ENCODE results near the gene RNU1-2.
A peak's percentile ranks its signal among the peaks of the same experiment; 100 is the strongest.
"Not testable (repeated sequence)": the region's sequence is repeated elsewhere in the genome, so short reads cannot be mapped to it uniquely, and the experiment has no call there.

Gene RNU1-2

DNA sequence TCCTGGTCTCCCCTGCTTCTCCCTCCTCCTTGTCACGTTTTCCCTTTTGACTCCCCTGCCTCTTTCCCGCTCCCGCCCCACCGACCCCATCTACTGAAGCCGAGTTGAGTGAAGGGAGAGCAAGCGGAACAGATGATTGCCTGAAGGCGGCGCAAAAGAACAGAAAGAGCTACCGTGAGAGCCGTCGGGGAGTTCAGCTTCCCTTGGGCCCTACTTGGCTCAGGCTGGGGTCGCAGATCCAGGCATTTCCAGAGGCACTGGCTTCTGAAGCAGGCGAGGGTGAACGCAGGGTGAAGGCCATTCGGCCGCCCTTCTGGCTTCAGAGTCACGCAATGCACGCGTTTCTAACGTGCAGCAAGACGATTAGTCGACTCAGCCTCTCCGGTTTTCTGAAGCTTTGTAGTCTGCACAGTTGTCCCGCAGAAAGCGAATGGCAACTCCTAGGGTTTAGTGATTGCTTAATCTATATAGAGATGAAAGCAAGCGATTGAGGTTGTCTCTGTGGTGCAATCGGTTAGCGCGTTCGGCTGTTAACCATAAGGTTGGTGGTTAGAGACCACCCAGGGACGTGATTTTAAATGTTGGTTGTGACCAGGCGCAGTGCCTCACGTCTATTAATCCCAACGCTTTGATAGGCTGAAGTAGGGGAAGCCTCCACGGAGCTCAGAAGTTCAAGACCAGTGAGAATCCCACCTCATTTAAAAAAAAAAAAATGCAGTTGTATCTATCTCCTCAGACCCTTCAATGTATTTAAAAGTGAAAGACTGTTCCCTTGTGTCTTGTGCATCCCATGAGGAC is 20.6 kb upstream of the RNU1-2 start:
- not testable (repeated sequence) for H3K9me3 Mint-ChIP-seq; H3K4me3 Mint-ChIP-seq; H3K27ac Mint-ChIP-seq; H3K36me3 Mint-ChIP-seq (ENCODE audit: low read depth); DNase-seq; H3K4me1 Mint-ChIP-seq
- peaks cover 71% of the 10 kb centered on the region for H3K27me3 Mint-ChIP-seq (ENCODE audit: low read depth, poor library complexity)

DNA sequence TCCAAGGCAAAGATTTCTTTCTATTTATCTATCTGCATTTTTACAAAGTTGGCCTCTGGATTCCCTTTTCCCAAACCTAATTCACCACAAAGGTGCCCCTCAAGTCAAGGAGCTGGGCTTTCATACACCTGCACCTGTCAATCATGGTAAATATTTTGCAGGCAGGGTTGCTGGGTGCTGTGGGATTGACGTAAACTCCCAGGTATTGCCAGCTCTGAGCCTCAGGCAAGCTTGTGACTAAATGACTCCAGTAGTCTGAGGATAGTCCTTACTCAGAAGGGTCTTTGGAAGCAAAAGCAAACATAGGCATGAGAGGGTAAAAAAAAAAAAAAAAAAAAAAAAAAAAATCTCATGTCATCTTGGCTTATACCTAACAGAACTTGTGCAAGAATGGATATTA is 14.0 kb upstream of the RNU1-2 start:
- H3K4me1 Mint-ChIP-seq, H3K4me3 Mint-ChIP-seq, DNase-seq: not testable (repeated sequence)

DNA sequence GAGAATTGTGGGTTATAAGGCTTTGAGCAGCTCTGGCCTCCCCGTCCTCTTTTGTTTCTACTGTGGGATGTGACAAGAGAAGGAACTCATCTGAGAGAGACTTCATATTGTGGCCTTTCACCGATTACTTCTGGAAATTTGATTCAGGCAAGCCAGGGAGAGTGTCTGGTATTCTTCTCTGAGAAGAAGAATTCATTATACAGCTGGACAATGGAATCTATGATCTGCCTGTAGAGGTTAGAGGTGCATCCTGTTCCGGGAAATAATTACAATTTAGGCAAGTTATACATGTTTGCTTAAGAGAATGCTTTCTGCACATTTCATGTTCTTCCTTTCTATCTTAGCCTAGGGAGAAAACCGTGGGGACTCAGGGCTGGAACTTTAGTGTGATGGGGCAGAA is 12.8 kb upstream of the RNU1-2 start:
- Mint-ChIP-seq H3K27ac (no peak overlapping the region), H3K4me3 (no peak overlapping the region), H3K27me3 (ENCODE audit: low read depth, poor library complexity) (peaks cover 57% of the 10 kb centered on the region), H3K4me1 (no peaks in the 10 kb centered on the region), H3K9me3 (no peaks in the 10 kb centered on the region), H3K36me3 (ENCODE audit: low read depth) (no peaks in the 10 kb centered on the region)
- TF ChIP-seq, protein P1, sequence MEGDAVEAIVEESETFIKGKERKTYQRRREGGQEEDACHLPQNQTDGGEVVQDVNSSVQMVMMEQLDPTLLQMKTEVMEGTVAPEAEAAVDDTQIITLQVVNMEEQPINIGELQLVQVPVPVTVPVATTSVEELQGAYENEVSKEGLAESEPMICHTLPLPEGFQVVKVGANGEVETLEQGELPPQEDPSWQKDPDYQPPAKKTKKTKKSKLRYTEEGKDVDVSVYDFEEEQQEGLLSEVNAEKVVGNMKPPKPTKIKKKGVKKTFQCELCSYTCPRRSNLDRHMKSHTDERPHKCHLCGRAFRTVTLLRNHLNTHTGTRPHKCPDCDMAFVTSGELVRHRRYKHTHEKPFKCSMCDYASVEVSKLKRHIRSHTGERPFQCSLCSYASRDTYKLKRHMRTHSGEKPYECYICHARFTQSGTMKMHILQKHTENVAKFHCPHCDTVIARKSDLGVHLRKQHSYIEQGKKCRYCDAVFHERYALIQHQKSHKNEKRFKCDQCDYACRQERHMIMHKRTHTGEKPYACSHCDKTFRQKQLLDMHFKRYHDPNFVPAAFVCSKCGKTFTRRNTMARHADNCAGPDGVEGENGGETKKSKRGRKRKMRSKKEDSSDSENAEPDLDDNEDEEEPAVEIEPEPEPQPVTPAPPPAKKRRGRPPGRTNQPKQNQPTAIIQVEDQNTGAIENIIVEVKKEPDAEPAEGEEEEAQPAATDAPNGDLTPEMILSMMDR (IDR thresholded peaks at IDR 0.05): no peak
- no peak for DNase-seq

More for the DNA sequence above, 14.0 kb upstream of the RNU1-2 start:
- H3K27ac Mint-ChIP-seq; H3K36me3 Mint-ChIP-seq (ENCODE audit: low read depth); H3K9me3 Mint-ChIP-seq: not testable (repeated sequence)
- H3K27me3 Mint-ChIP-seq (ENCODE audit: low read depth, poor library complexity): peaks cover 65% of the 10 kb centered on the region

DNA sequence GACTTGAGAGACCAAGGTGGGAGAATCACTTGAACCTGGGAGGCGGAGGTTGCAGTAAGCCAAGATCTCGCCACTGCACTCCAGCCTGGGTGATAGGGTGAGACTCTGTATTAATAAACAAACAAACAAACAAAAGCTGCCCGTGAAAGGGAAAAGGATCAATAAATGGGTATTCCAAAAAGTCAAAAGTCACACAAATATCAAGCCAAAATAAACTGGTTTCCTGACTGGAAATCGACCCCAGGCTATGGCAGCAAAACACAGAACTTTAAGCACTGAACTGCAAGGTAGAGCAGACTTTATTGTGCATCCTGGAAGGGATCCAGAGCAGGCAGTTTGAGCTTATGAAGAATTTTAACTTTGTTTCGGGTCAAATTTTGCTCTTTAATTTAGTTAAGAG is 11.3 kb upstream of the RNU1-2 start:
- not testable (repeated sequence) for H3K27ac Mint-ChIP-seq; H3K4me1 Mint-ChIP-seq; H3K4me3 Mint-ChIP-seq; H3K9me3 Mint-ChIP-seq; DNase-seq; H3K36me3 Mint-ChIP-seq (ENCODE audit: low read depth)
- H3K27me3 Mint-ChIP-seq (ENCODE audit: low read depth, poor library complexity): peaks cover 49% of the 10 kb centered on the region

DNA sequence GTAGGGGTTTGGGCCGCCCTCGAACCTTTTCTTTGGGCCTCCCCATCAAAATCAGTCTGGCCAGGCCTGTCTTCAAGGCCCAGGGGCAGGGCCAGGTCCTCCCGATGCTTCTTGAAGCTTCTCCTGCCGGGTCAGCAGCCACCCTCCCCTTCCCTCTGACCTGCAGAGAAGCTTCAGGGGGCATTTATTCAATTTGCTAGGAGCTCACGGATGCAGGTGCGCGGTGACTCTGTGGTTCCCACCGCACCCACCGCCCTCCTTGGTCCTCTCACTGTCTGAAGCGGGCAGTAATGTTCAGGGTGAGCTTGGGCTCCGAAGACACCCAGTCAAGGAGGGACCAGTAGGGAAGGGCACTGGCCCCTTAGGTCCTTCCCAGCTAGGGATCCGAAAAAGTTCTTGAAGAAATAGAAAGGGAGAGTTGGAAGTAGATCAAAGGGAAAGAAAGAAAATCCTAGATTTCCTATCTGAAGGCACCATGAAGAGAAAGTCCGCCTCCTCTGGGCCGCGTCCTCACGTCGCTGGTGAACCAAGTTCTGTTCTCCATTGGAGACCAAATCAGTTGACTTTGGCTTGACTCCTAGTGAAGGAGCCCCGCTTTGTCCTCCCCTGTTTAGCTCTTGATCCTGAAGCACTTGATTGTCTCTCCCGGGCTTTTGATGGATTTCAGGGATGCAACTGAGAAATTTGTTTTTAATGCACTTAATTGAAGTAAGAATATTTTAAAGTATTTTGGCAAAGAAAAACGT is 8.7 kb upstream of the RNU1-2 start:
- TF ChIP-seq, protein P1 (IDR thresholded peaks at IDR 0.05): no peak

DNA sequence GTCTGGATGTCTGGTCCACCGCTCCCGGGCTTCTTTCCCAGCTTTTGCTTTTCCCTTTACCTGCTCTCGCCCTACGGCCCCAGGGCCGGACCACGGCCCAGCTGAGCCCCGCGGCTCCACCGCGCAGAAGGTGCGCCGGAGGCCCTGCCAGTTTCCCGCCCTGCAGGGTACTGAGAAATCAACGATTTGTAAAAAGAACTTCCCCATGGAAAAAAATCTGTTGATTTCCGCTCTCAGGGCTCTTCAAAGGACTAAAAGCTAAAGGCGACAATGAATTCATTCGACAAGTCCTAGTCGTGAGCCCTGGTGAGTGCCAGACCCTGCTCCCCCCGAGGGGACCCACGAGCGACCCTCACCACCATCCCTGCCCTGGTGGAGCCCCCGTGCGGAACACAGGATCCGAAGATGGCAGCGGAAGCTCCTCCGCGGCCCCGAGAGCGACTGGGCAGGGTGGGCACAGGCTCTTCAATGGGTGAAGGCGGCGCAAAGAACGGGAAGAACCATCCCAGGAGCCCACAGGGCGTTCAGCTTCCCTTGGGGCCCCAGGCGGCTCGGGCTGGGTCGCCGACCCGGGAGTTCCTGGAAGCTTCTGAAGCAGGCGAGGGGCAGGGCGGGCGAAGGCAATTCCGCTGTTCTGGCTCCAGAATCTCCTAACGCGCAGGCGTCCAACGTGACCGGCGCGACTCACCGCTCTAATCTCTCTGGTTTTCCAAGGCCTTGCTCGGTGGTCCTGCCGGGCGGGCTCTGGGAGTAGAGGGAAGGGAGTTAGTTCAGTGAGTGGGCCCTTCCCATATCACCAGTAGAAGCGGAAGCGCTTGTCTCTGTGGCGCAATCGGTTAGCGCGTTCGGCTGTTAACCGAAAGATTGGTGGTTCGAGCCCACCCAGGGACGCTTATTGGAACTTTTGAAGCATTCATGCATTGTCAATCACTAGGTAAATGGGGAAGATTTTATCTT is 6.6 kb upstream of the RNU1-2 start:
- TF ChIP-seq, protein P1 (IDR thresholded peaks at IDR 0.05): no peak
- Mint-ChIP-seq H3K4me1 (peaks cover 23% of the 10 kb centered on the region), H3K36me3 (ENCODE audit: low read depth) (no peaks in the 10 kb centered on the region), H3K9me3 (no peaks in the 10 kb centered on the region), H3K27me3 (ENCODE audit: low read depth, poor library complexity) (peaks cover 33% of the 10 kb centered on the region), H3K27ac (peak overlapping the region; percentile 92), H3K4me3 (peak overlapping the region; percentile 73)
- peak; percentile 62 for DNase-seq

More for the DNA sequence above, 8.7 kb upstream of the RNU1-2 start:
- Mint-ChIP-seq H3K9me3 (no peaks in the 10 kb centered on the region), H3K36me3 (ENCODE audit: low read depth) (no peaks in the 10 kb centered on the region), H3K27me3 (ENCODE audit: low read depth, poor library complexity) (peaks cover 44% of the 10 kb centered on the region), H3K4me1 (peaks cover 11% of the 10 kb centered on the region), H3K4me3 (no peak overlapping the region), H3K27ac (no peak overlapping the region)
- DNase-seq: no peak

DNA sequence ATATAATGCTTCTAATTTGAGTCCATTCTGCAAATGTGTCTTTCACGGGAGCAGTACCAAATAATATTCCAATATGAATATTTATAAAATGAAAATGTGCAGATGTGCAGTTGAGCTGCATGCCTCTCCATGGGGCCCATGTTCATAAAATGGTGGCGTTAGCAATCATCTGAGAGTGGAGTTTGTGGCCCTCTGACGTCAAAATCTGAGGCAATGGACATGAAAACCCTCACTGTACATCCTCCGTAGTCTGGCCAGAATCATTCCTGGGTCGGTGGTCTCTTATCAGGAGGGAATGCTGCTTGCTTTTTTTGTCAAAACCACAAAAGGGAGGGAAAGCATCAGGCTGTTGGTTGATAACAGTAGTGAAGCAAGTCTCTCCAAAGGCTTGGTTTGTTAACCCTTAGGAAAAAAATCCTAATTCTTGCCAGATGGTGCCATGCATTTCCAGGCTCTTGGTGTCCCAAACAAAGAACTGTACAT is 5.2 kb upstream of the RNU1-2 start:
- Mint-ChIP-seq H3K27me3 (ENCODE audit: low read depth, poor library complexity) (peaks cover 22% of the 10 kb centered on the region), H3K4me1 (peaks cover 33% of the 10 kb centered on the region)
- H3K9me3 Mint-ChIP-seq; H3K4me3 Mint-ChIP-seq; H3K36me3 Mint-ChIP-seq (ENCODE audit: low read depth); DNase-seq; H3K27ac Mint-ChIP-seq: not testable (repeated sequence)

DNA sequence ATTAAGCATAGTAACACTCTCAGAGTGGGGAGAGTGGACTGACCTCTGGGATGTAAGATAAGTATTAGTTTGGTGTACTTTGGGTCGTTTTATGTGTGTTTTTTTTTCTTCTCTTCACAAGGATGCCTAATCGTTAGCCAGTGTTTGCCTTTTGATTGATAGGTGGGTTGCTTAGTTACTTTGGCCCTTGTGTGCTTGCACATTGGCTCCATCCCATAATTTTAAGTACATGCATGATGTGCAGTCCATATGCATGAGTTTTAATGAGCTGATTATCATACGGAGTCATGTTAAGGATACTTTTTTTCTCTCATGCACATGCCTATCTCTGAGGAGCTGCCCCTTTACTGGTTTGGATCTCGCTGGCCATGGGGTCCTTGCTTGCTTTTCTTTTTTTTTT is 4.7 kb upstream of the RNU1-2 start:
- not testable (repeated sequence) for DNase-seq; H3K27ac Mint-ChIP-seq; H3K9me3 Mint-ChIP-seq; H3K4me3 Mint-ChIP-seq; H3K36me3 Mint-ChIP-seq (ENCODE audit: low read depth)
- Mint-ChIP-seq H3K4me1 (peaks cover 33% of the 10 kb centered on the region), H3K27me3 (ENCODE audit: low read depth, poor library complexity) (peaks cover 17% of the 10 kb centered on the region)

DNA sequence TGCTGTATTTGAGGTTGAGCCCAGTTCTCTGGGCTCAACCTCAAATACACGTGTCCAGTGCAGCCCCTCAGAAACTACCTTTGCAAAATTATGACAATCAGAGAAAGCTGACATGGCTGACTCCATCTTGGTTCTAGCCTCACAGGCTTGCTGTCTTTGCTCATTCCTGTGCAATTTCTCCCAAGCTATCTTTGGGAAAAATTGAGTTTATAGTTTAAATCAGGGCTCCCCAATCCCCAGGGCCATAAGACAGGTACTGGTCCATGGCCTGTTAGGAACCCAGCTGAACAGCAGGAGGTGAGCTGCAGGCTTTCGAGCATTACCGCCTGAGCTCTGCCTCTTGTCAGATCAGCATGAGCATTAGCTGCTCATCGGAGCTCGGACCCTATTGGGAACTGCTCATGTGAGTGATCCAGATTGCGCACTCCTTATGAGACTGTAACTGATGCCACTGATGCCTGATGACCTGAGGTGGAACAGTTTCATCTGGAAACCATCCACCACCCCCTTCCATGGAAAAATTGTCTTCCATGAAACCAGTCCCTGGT is 2.7 kb upstream of the RNU1-2 start:
- not testable (repeated sequence) for DNase-seq; H3K27ac Mint-ChIP-seq; H3K4me3 Mint-ChIP-seq; H3K36me3 Mint-ChIP-seq (ENCODE audit: low read depth); H3K9me3 Mint-ChIP-seq
- H3K27me3 Mint-ChIP-seq (ENCODE audit: low read depth, poor library complexity): peaks cover 15% of the 10 kb centered on the region
- peaks cover 50% of the 10 kb centered on the region for H3K4me1 Mint-ChIP-seq

DNA sequence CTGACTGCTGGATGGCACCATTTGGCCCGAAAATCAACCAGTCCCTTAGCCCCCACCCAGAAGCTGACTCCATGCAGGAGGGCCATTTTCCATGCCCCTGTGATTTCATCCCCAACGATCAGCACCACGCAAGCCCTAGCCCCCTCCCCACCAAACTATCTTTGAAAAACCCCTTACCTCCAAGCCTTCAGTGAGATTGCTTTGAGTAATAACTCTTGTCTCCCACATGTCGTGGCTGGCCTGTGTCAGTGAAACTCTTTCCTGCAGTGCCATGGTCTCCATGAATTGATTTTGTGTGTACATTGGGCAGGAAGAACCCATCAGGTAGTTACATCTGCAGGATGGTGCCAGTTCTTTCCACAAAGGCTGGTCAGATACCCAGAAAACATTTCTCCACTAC is 2.0 kb upstream of the RNU1-2 start:
- H3K27me3 Mint-ChIP-seq (ENCODE audit: low read depth, poor library complexity): peaks cover 15% of the 10 kb centered on the region
- not testable (repeated sequence) for H3K4me3 Mint-ChIP-seq; DNase-seq; H3K9me3 Mint-ChIP-seq; H3K36me3 Mint-ChIP-seq (ENCODE audit: low read depth)
- peaks cover 51% of the 10 kb centered on the region for H3K4me1 Mint-ChIP-seq
- H3K27ac Mint-ChIP-seq: peak overlapping the region; percentile 36

Data from nephron progenitor cell (in vitro differentiated cells).